NCI-H82 (cell line): Measurements from ENCODE around the gene SMPD3.

ENCODE experiments used
- DNase-seq: peaks from one replicate; lab custom pipeline; 2025; lab: John Stamatoyannopoulos, UW

Gene SMPD3

DNA sequence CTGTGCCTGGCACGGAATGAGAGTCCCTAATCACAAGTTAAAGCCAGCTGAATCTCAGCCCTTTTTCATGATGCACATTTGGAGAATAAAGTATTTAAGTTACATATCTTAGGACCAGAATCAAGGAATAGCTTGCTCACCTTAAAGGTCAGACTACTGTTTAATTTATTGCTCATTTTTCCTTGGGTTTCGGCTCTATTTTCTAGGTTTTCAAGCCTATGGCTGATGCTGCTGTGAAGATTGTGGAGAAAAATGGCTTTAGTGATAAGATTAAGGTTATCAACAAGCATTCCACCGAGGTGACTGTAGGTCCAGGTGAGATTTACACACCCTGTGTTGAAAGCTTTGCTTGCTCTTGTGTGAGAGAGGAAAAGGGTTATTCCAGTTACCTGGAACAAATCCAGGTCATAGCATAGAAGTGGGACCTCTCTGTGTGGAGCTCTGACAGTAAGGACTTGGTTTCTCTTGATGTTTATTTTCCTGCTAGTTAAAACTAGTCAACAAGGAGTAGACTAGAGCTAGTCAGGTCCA, 119.4 kb downstream of the SMPD3 start:
- DNase-seq, result no peak

DNA sequence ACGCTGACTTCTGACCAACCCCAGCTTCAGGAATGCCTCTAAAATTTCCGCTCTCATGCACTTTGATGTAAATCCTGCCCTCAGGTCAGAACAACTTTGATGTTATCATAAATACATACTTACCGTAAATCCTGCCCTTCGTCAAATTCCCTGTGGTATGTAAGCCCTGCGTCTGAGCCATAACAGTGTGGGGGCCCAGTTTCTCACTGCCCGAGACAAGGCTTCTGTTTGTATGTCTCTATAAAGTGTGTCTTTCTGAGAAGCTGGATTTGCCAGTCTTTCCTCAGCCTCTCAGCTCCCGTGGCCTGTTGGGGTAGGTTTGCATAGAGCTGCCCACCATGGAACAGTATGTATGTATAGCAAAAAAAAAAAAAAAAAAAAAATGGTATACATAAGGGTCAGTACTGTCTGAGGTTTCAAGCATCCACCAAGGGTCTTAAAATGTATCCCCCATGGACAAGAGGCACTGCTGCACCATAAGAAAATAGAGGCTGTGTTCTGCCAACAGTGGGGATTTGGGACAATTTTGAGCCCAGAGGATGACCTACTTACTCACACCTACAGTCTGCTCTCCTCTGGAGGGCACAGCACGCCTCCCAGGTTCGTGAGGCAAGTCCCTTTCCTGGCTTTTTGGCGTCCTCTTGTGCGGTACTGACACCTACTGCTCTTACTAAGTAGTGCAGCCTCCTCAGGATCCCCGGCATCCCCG, 120.0 kb downstream of the SMPD3 start:
- peak; percentile 88 for DNase-seq

DNA sequence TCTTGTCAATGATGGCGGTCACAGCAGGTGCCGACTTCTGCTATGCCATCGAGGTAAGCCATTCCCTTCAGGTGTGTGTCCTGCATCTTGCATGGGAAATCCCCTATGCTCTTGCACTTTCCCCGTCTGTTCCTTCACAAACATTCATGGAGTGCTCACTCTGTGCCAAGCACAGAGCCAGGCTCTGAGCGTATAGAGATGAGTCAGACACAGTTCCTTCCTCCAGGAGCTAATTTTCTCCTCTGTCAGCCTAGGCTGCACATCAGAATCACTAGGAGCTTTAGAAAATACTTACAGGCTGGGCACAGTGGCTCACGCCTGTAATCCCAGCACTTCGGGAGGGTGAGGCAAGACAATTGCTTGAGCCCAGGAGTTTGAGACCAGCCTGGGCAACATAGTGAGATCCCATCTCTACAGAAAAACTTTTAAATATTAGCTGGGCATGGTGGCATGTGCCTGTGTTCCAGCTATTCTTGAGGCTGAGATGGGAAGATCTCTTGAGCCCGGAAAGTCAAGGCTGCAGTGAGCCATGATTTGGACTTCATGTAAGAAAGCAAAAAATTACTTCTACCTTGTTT, 123.4 kb downstream of the SMPD3 start:
- DNase-seq, result no peak

GRCh38 chr16:68324336-68324735, 124.0 kb downstream of the SMPD3 start:
- DNase-seq, result no peak

GRCh38 chr16:68319185-68319908, 129.0 kb downstream of the SMPD3 start:
- no peak for DNase-seq

DNA sequence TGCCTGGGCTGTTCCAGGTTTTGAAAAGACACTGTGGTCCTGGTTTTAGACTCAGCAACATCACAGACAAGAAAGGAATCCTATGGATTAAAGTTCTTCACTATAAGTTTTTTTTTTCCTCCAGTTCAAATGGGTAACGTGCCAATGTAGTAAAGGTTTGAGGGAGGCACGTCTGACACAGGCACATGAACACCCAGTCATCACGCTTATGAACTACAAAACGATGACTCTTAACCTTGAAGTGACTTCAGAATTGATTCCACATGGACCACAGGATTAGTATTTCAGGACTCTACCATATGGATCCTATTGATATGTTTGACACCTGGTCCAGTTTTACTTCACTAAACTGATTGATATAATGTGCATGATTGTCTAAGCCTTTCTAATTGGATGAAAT, 135.2 kb downstream of the SMPD3 start:
- DNase-seq, result peak; percentile 96

DNA sequence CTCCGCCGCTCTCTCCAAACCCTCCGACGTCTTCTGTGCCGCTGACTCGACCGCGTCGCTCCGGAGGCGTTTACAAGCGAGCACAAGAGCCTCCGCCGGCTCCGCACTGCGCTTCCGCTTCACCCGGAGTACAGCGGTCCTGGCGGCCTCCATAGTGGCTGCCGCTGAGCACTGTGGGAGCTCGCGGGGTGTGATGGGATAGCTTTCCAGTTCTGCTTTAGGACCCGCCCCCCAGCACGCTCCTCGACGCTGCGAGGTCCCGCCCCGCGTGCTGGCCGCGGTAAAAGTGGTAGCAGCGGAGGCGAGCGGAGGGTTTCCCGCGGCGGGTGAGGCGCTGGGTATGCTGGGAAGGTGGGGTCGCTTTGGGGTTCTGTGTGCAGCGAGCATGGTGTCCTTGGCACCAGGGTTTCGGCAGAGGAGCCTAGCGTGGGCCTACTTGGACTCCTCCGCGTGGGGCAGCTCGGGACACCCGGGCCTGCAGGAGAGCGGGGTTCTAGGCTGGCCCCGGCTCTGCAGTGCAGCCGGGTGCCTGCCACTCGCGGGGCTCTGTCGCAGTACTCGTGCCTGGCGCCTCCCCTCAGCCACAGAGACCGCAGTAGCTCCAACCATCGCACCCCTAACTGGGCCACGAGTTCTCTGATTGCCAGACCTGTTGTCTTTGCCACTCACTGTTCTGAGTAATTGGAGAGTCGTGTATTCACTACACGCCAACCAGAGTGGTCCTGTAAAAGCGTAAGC, 137.4 kb downstream of the SMPD3 start, which contains the start of the genes PRMT7 and SLC7A6OS:
PRMT7 (plus strand) TSS at position 246 of the 738 bp plus-strand sequence. CDS start 4,961 bp downstream, outside the sequence.
SLC7A6OS (minus strand) TSS at position 173 of the 738 bp plus-strand sequence; CDS start at position 153, 20 bp downstream.
- peak; percentile 94 for DNase-seq

GRCh38 chr16:68310437-68310773, 137.9 kb downstream of the SMPD3 start:
- DNase-seq, result no peak

DNA sequence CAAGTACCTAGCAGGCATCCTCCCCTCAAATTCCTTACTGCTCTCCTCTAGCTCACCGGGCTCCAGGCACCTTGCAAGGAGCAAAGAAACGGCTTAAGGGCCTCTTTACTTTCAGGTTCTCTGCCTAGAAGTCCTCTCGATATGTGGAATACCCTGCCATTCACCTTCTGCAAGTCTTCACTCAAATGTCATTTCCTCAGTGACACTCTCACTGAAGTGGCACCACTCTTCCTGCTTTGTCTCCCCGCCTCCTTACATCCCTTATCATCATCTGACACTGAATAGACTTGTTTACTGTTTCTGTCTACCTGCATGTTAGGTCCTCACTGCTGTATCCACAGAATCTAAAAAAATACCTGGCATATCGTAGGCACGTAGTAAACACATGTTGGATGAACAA, 138.5 kb downstream of the SMPD3 start:
- no peak for DNase-seq
